Ishikawa (cell line): Measurements from ENCODE around the gene SLC6A6.

Experiments used
- CEBPB ChIP-seq: IDR thresholded peaks from 2 replicates; pipeline ENCODE4 v1.6.1; 2012
- CREB1 ChIP-seq: IDR thresholded peaks from 2 replicates; pipeline ENCODE4 v1.6.1; 2012; ENCODE audit warnings: low read depth
- EGR1 ChIP-seq: IDR thresholded peaks from 2 replicates; pipeline ENCODE4 v1.6.1; 2012
- EP300 ChIP-seq: IDR thresholded peaks from 2 replicates; pipeline ENCODE4 v1.6.1; 2012; ENCODE audit warnings: borderline replicate concordance
- FOXM1 ChIP-seq: IDR thresholded peaks from 2 replicates; pipeline ENCODE4 v1.6.1; 2012; ENCODE audit warnings: low read depth, borderline replicate concordance
- MAX ChIP-seq: IDR thresholded peaks from 2 replicates; pipeline ENCODE4 v1.6.1; 2012
- NFIC ChIP-seq: IDR thresholded peaks from 2 replicates; pipeline ENCODE4 v1.6.1; 2012
- RAD21 ChIP-seq: IDR thresholded peaks from 2 replicates; pipeline ENCODE4 v1.6.1; 2012; ENCODE audit warnings: low read depth
- REST ChIP-seq: IDR thresholded peaks from 2 replicates; pipeline ENCODE4 v1.6.1; 2012; ENCODE audit warnings: low read depth, mild to moderate bottlenecking
- TAF1 ChIP-seq: IDR thresholded peaks from 2 replicates; pipeline ENCODE4 v1.6.1; 2012; ENCODE audit warnings: low read depth, mild to moderate bottlenecking
- TCF12 ChIP-seq: IDR thresholded peaks from 2 replicates; pipeline ENCODE4 v1.6.1; 2012; ENCODE audit warnings: low read depth
- TEAD4 ChIP-seq: IDR thresholded peaks from 2 replicates; pipeline ENCODE4 v1.6.1; 2012
- USF1 ChIP-seq: IDR thresholded peaks from 2 replicates; pipeline ENCODE4 v1.6.1; 2012
- YY1 ChIP-seq: IDR thresholded peaks from 2 replicates; pipeline ENCODE4 v1.6.1; 2012; ENCODE audit warnings: low read depth
- ZBTB7A ChIP-seq: IDR thresholded peaks from 2 replicates; pipeline ENCODE4 v1.6.1; 2012; ENCODE audit warnings: low read depth

The SLC6A6 gene

GRCh38 chr3:14490255-14490654 is 87.8 kb downstream of the SLC6A6 start:
- no peak for TF ChIP-seq EP300
- no peak for TF ChIP-seq TEAD4
- TF ChIP-seq CEBPB: no peak
- TF ChIP-seq EGR1: no peak
- TF ChIP-seq TCF12: no peak
- no peak for TF ChIP-seq MAX
- TF ChIP-seq YY1: no peak
- no peak for TF ChIP-seq ZBTB7A
- no peak for TF ChIP-seq FOXM1
- no peak for TF ChIP-seq USF1
- no peak for TF ChIP-seq RAD21
- TF ChIP-seq NFIC: no peak

GRCh38 chr3:14490831-14491230 is 88.4 kb downstream of the SLC6A6 start:
- TF ChIP-seq RAD21 (no peak), EGR1 (no peak), CREB1 (no peak), EP300 (no peak), USF1 (no peak), FOXM1 (no peak), CEBPB (no peak), REST (no peak), YY1 (no peak), TEAD4 (no peak), NFIC (no peak), MAX (no peak)

- TF ChIP-seq CEBPB (no peak), TCF12 (no peak), CREB1 (no peak), YY1 (no peak), EGR1 (no peak), ZBTB7A (no peak), RAD21 (no peak), REST (no peak), EP300 (no peak), MAX (no peak), USF1 (no peak), NFIC (no peak), TAF1 (no peak), TEAD4 (no peak), FOXM1 (no peak)
Measured at GRCh38 chr3:14491396-14492190, 89.2 kb downstream of the SLC6A6 start.

- TF ChIP-seq CREB1: no peak
- no peak for TF ChIP-seq TAF1
- TF ChIP-seq TCF12: no peak
- no peak for TF ChIP-seq TEAD4
- TF ChIP-seq FOXM1: no peak
Measured at GRCh38 chr3:14492948-14493881, 90.8 kb downstream of the SLC6A6 start.
